Erythroblast (primary cell): Measurements from ENCODE around the gene GALNT4.

Experiments used
- DNase-seq, 2 experiments: peaks; one replicate each; lab custom pipeline; 2025; lab: John Stamatoyannopoulos, UW
- GATA1 ChIP-seq: IDR thresholded peaks from 2 replicates; pipeline ENCODE4 v1.6.1; 2011; ENCODE audit warnings: low read depth, mild to moderate bottlenecking, control low read depth, low read length, moderate library complexity
- POLR2A ChIP-seq: IDR thresholded peaks from 2 replicates; pipeline ENCODE4 v1.6.1; 2011; ENCODE audit warnings: mild to moderate bottlenecking, low read length

The GALNT4 gene

DNA sequence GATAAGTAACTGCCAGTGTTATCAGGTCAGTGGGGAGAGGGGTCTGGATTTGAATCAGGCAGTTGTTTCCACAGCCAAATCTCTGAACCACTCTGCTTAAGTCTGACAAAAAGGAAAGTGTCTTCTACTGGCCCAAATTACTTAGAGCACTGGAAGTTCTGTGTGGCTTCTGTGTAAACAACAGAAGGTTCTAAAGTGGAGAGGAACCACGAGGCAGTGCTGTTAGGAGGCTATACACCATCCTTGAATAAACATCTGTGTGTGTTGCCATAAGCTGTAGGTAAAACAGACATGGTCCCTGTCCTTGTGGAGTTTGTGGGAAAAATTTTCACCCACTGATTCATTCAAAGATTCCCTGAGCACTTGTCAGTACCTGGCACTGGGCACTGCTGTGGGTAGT lies 50.0 kb downstream of the GALNT4 start:
- no peak for TF ChIP-seq GATA1
- no peak for TF ChIP-seq POLR2A
- no peak for DNase-seq
